Fibroblast of pulmonary artery (primary cell): Measurements from ENCODE around the gene AMFR.
A peak's percentile ranks its signal among the peaks of the same experiment; 100 is the strongest.

ENCODE experiments used
- DNase-seq: peaks from one replicate; pipeline ENCODE4 v3.0.0-alpha.2; 2010; ENCODE audit warnings: low read depth
- H3K4me3 ChIP-seq: replicated peaks from 2 replicates; pipeline ENCODE4 v1.5.1; 2011; ENCODE audit warnings: low read depth, mild to moderate bottlenecking, control low read depth, low read length, moderate library complexity
- TF ChIP-seq, protein P1 (sequence below): IDR thresholded peaks from 2 replicates; pipeline ENCODE4 v1.5.1; 2011; ENCODE audit warnings: mild to moderate bottlenecking, control low read depth, low read length, inconsistent platforms; ENCODE audit errors: missing control alignments

AMFR gene

DNA sequence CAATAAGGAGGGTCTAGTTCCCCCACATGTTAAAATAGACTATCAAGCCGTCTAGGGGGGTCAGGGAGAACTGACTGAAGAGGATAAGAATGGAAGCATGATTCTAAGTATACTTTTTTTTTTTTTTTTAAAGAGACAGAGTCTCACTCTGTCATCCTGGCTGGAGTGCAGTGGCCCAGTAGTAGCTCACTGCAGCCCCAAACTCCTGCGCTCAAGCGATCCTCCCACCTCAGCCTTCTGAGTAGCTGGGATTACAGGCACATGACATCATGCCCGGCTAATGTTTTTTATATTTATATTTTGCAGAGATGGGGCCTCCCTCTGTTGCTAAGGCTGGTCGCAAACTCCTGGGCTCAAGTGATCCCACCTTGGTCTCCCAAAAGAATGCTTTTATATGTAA lies 14.2 kb downstream of the AMFR start:
- H3K4me3 ChIP-seq: no peak overlapping the region
- TF ChIP-seq, protein P1, sequence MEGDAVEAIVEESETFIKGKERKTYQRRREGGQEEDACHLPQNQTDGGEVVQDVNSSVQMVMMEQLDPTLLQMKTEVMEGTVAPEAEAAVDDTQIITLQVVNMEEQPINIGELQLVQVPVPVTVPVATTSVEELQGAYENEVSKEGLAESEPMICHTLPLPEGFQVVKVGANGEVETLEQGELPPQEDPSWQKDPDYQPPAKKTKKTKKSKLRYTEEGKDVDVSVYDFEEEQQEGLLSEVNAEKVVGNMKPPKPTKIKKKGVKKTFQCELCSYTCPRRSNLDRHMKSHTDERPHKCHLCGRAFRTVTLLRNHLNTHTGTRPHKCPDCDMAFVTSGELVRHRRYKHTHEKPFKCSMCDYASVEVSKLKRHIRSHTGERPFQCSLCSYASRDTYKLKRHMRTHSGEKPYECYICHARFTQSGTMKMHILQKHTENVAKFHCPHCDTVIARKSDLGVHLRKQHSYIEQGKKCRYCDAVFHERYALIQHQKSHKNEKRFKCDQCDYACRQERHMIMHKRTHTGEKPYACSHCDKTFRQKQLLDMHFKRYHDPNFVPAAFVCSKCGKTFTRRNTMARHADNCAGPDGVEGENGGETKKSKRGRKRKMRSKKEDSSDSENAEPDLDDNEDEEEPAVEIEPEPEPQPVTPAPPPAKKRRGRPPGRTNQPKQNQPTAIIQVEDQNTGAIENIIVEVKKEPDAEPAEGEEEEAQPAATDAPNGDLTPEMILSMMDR: no peak
- DNase-seq: no peak

DNA sequence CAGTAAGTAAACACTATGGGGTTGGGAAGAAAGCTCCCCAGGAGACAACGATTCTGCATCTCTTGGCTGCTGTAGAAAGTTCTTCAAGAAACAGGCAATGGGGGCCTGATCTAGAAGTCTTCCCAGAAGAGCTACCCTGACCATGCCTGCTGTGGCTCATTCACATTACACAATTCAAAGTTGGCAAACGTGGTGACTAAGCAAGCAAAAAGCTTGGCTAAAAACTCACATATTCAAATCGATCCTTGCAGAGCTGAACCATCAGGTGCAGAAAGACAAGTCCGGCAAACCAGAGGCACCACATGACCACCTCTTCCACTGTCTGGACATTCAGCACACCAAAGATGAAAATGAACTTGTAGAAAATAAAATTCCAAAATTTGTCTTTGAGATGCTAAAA lies 16.1 kb downstream of the AMFR start:
- peak; percentile 65 for DNase-seq
- no peak overlapping the region for H3K4me3 ChIP-seq
- TF ChIP-seq, protein P1: no peak

DNA sequence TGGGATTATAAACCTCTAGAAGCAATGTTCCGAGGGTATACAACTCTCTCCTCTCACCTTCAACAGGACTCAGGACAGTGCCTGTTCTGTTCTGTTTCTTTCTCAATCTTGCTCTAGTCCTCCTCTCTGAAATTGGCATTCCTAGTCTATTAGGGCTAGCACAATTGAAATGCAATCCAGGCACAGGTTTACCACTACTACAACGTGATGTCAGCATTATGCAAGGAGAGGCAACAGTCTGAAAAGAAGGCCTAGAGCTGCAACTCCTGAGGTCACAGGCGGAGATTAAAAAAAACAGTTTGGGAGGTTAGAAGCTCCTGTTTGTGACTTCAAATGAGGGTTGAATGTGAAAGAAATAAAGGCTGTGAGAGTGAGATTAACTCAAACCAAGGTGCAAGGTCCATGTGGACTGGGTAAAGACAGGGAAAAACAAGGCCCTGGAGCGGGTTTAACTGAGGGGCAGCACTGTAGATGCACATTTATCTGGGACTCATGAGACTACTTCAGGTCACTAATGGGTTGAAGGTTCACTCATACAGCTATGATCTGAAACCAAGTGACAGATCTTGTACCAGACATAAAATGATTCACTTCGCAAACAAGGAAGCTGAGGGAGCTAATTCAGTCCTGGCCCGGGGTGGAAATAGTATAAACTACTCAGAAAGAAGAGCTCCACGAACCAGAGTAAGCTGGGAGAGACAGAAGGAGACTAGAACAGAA lies 16.8 kb downstream of the AMFR start:
- TF ChIP-seq, protein P1: no peak
- H3K4me3 ChIP-seq: no peak overlapping the region
- DNase-seq: no peak

DNA sequence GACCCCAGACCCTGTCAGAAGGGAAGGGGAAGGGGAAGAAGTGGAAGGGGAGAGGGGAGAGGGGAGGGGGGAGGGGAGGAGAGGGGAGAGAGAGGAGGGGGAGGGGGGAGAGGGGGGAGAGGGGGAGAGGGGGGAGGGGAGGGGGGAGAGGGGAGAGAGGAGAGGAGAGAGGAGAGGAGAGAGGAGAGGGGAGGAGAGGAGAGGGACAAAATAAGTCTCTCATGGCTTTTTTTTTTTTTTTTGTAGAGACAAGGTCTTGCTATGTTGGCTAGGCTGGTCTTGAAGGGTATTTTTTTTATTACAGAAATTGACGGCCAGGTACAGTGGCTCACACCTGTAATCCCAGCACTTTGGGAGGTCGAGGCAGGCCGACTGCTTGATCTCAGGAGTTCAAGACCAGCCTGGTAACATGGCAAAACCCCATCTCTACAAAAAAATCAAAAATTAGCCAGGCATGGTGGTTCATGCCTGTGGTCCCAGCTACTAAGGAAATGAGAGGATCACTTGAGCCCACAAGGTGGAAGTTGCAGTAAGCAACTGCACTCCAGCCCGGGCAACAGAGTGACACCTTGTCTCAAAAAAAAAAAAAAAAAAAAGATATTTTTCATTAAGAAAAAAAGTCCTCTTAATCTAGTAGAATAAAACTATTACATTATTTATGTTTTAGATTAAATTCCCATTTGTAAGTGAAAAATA lies 19.2 kb downstream of the AMFR start:
- H3K4me3 ChIP-seq: no peak overlapping the region
- TF ChIP-seq, protein P1: no peak
- no peak for DNase-seq

DNA sequence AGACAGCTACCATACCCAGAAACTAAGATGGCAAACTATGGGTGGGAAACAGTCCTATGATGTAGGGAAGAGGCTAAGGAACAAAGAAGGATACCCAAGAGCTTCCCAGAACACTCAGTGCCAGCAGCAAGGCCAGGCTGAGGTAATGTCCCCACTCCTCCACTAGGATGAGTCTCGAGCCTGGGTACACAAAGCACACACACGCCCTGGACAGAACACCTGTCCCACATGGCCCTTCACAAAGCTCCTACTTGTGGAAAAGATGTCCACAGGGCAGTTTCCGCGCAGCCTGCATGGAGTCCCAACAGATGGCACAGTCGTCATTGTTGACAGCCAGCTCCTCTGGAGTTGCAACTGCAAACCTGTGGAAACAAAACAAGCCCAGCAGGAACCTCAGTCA lies 23.9 kb downstream of the AMFR start:
- TF ChIP-seq, protein P1: peak; percentile 27
- DNase-seq: no peak

DNA sequence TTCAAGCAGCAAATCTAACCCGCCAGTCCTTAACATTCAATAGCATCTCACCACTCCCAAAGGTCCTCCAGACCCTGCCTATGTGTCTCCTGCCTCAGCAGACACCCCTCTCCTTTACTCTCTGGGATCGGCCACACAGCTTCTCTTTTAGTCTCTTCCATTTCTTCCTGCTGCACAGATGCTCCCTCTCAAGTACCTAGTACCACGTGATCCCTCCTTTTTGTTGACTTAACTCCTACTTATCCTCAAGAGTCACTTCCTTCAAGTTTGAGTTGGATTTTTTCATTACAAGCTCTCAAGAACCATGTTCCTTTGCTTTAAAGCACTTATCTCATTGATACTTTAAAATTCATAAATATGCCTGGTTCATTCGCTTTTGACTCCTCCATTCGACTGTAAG lies 24.9 kb downstream of the AMFR start:
- H3K4me3 ChIP-seq: no peak overlapping the region
- DNase-seq: no peak
- TF ChIP-seq, protein P1: no peak

More for the DNA sequence above, 23.9 kb downstream of the AMFR start:
- H3K4me3 ChIP-seq: no peak overlapping the region
